SK-MEL-5 (cell line): Measurements from ENCODE around the gene STPG4. TPM values are rescaled to one million over a fixed set of nuclear protein-coding genes. Genes with fewer than 3 reads are reported as not detected.
A peak's percentile ranks its signal among the peaks of the same experiment; 100 is the strongest.

ENCODE experiments used
- DNase-seq: peaks from one replicate; pipeline ENCODE4 v3.0.0-alpha.2; 2016; ENCODE audit warnings: low read depth, low spot score
- in situ Hi-C: cut with HindIII; loops from 2 replicates; pipeline ENCODE4 v1.10.0; 2016; ENCODE audit warnings: low sequenced_read_pairs, high pct_unique_total_duplicates, low pct_unique_long_range_greater_than_20kb
- total RNA-seq: library from RNA; depleted of rRNA; stranded (reverse); fragments of >200 nt; shearing (Covaris generic); gene quantifications from 2 replicates; pipeline ENCODE4 v1.2.3, GENCODE V29; 2014

Gene STPG4
- total RNA-seq, 1 experiment from 2014 or later = 0.26 TPM

DNA sequence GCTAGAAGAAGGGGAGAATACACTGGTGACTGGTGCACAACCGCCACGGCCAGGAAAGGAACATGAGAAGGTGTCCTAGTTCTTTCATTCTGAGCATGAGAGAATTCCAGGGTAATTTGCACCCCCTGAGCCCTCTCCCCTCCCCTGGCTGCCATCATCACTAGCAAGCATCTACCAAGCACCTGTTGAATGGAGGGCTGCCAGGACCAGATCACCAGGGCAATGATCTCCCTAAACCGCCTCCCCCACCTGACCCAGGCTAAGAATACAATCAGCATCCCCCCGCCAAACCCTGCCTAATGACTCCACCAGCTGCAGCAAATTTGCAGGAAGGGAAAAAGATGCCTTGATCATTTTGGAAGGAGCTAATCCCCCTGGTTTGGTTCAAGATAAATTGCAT is 100.2 kb downstream of the STPG4 start:
- in situ Hi-C loops = no loop called here
- no peak for DNase-seq

DNA sequence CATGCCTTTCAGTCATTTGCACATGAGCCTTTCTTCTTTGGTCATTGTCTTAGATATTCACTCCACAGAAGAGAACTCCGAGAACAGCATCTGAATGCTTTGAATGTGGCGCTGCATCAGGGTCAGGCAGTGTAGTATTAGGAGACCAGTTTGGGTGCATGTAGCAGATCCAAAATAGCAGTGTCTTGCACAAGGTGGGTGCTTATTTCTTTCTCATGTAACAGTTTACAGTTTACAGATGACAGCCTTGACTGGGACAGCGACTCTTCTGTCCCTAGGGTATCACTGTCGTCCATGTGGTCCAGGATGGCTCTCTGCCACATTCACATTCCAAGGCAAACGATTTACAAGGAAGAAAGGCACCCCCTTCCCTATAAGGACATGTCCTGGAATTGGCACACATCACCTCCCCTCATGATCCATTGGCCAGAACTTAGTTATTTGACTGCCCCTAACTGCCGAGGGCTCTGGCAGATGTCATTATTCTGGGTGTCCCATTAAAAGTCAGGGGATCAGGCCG is 101.0 kb downstream of the STPG4 start:
- in situ Hi-C loops = no loop called here
- no peak for DNase-seq

DNA sequence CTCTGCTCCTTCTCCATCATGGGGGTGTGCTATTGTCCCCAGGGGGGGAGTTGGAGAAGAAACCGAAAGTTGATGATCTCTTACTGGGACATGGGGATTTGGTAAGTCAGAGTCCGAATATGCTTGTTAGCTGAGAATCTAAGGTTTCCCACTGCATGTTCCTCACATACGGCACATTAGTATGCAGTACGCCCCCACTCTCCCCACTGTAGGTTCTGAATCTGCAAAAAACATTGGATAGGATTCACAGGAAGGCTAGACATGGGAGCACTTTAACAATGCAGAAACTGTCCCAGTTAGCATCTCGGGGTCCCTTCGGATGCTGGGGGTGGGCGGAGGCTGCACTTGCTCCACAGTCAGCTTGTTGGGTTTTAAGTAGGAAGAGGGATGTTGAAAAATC is 102.3 kb downstream of the STPG4 start:
- DNase-seq = no peak
- in situ Hi-C loops = no loop called here

DNA sequence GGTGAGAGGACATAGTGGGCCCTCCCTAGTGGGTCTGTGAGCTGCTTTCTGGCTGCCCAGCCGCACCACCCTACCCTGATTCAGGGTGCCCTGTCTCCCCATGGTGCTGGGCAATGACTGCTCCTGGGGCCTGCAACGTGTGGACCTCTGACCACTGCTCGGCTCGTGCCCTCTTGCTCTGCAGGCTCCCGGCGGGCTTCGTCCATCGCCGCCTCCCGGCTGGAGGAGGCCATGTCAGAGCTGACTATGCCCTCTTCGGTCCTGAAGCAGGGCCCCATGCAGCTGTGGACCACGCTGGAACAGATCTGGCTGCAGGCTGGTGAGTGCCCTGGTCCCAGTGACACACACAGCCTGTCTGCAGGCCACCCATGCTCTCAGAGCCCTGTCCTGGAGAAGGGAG is 103.5 kb downstream of the STPG4 start:
- in situ Hi-C loops = no loop called here
- no peak for DNase-seq

- no peak for DNase-seq
- in situ Hi-C loops = no loop called here
These were observed 104.3 kb downstream of the STPG4 start for GRCh38 chr2:47050762-47051161.

GRCh38 chr2:47050021-47050760 is 104.9 kb downstream of the STPG4 start:
- in situ Hi-C loops = no loop called here
- DNase-seq = no peak

DNA sequence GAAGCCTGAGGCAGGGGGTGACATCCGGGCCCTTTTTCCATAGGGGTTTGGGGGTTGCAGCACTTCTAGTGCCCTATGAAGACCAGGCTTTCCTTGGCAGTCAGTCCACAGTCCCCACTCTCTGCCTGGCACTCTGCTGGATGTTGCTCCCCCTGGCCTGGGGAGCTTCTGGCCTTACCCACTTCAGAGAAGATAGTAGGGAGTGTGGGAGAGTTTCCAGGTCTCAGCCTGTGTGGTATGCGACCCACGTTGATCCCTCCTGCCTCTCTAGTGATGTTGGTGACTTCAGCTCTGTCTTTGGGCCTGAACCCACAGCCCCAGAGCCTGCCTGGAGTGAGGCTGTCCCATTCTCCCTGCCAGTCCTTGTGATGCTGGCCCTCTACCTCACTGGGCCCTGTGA is 105.6 kb downstream of the STPG4 start:
- DNase-seq = no peak
- in situ Hi-C loops = no loop called here

DNA sequence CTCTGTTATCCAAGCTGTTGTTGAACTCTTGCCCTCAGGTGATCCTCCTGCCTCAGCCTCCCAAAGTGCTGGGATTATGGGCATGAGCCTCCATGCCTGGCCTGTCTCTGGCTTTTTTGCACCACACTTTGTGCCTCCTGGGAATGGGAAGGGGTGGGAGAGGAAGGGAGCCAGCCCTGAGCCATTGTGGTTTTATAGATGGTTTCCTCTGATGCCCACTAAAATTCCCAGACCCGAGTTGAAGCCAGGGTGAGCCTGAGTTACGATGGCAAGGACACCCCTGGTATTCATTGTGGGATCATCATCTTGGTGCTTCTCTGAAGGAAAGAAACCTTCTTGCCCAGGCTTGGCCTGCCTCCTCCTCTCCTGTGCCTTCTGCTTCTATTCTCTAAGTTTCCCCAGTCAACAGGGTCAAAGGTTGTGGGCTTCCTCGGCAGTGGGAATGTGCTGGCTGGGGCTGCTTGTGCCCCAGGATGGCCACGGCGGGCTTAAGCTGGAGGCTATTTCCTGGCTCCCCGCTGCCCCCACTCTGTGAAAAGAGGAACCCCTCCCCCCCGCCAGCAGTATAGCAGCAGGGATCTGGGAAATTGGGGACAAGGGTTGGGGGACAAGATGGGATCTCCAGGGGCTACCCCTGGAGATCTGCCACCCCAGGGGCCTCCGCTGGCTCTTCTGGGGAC is 106.2 kb downstream of the STPG4 start:
- in situ Hi-C loops = no loop called here

DNA sequence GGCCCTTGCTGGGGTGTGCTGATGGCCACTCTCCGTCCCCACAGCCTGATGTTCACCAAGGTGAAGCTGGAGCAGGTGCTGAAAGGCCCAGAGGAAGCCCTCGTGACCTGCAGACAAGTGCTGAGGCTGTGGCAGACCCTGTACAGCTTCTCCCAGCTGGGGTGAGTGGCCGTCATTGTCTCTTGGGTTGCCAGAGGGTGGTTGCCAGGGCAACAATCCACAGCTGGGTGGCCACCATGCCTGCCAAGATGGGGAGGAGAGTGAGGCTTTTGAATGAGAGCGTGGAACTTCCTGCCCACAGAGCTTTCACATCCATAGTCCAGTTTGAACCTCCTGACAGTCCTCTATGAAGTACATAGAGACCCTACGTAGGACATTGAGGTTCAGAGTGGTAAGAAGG is 108.8 kb downstream of the STPG4 start:
- no peak for DNase-seq
- in situ Hi-C loops = no loop called here

More for the DNA sequence above, 106.2 kb downstream of the STPG4 start:
- DNase-seq = no peak

DNA sequence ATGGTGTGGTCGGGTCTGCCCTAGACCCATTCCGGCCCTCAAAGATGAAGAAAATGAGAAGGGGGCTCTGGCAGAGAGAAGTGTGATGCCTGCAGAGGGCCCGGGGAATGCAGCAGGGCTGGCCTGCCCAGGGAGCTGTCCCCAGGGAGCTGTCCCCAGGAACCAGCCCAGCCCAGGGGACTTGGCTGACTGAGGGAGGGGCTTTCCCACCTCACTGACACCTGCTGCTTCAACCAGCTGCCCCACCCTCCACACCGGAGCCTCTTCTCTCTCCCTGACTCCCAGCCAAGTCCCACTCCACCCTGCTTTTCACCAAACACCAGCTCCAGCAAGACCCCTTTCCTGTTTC is 111.2 kb downstream of the STPG4 start:
- DNase-seq = no peak
- in situ Hi-C loops = no loop called here

GRCh38 chr2:47043142-47043890 is 111.8 kb downstream of the STPG4 start:
- in situ Hi-C loops = no loop called here
- DNase-seq = peak; percentile 74

DNA sequence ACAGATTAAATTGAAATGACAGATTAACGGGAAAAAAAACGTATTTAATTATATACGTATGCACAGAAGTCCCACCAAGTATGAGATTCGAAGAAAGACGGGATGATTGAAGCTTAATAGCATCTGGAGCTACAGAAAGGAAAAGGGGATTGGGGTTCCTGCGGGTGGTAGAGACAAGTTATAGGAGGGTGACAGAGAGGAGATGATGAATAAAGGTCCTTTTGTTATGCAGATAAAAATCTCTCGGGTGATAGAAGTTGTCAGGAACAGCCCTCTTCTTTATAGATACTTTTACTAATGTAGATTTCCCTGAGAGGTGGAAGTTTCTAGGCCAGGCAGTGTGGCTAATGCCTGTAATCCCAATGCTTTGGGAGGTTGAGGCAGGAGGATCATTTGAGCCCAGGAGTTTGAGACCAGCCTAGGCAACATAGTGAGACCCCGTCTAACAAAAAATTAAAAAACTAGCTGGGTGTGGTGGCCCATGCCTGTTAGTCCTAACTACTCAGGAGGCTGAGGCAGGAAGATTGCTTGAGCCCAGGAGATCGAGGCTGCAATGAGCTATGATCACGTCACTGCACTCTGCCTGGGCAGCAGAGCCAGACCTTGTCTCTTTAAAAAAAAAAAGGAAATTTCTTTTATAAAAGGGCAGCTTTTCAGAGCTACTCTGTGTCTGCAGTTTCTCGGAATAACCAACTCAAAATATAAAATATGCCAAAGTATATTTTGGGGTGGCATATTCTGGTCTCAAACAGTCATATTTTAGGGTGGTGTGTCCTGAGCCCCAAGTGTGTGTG is 113.0 kb downstream of the STPG4 start:
- in situ Hi-C loops = no loop called here
- no peak for DNase-seq

DNA sequence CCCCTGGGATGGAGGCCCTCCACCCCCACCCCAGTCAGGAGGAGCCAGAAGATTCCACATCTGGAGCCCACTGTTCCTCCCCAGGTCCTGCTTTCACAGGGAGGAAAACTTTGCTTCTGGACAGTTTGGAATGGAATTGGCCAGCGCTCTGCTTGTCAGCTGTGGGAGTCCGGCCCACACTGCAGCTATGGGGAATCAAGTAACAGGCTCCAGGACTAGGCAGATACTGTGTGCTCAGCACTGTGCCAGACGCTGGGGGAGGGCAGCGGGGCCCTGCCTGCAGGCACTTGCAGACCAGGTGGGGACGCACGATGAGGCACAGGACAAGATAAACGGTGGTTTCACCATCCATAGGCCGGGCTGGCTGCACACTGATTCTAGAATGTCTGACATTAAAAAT is 114.0 kb downstream of the STPG4 start:
- no peak for DNase-seq
- in situ Hi-C loops = no loop called here

- DNase-seq = no peak
- in situ Hi-C loops = no loop called here
These were observed 114.5 kb downstream of the STPG4 start for GRCh38 chr2:47040651-47041050.

DNA sequence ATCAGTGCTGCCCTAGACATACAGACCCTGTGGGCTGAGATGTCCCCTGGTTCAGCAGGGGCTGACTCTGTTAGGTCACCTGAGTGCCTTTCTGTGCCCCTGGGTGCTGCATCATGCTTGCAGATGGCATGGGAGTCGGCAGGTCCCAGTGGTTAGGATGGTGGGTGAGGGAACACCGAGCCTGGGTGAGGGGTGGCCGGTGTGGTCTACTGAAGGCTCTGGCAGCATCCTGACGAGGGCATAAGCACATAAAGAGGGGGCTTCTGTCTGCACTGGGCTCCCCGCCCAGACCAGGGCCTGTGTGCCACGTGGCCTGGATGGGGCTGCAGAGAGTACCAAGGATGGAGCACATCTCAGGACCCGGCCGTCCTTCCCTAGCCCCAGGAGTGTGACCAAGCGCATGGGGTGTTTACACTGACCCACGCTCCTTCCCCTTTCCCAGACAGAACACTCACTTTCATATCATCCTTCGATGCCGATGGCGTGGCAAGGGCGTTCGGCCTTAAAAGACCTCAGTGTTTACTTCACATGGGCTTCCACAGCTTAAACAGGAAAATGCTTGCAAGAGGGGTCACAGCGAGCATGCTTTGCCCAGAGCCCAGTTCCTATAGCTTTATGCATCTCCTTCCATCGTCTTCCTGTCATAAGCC is 115.1 kb downstream of the STPG4 start:
- DNase-seq = no peak
- in situ Hi-C loops = no loop called here

DNA sequence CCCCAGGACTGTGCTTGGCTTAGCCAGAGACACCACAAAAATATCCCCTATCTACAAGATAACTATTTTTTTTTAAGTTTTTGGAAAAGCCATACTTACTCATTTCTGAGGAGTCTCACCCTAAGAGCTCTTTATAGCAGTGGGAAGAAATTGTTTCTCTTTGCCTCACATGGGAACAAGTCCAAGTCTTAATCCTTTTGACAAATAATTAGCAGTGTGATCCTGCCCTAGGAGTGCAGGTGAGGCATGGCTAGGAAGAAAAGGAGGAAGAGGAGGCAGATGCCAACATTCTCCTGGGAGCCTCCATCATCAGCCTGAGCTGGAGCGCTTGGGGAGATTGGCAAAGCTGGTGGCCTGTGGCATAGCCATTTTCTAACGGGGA is 115.6 kb downstream of the STPG4 start:
- DNase-seq = no peak
- in situ Hi-C loops = no loop called here

DNA sequence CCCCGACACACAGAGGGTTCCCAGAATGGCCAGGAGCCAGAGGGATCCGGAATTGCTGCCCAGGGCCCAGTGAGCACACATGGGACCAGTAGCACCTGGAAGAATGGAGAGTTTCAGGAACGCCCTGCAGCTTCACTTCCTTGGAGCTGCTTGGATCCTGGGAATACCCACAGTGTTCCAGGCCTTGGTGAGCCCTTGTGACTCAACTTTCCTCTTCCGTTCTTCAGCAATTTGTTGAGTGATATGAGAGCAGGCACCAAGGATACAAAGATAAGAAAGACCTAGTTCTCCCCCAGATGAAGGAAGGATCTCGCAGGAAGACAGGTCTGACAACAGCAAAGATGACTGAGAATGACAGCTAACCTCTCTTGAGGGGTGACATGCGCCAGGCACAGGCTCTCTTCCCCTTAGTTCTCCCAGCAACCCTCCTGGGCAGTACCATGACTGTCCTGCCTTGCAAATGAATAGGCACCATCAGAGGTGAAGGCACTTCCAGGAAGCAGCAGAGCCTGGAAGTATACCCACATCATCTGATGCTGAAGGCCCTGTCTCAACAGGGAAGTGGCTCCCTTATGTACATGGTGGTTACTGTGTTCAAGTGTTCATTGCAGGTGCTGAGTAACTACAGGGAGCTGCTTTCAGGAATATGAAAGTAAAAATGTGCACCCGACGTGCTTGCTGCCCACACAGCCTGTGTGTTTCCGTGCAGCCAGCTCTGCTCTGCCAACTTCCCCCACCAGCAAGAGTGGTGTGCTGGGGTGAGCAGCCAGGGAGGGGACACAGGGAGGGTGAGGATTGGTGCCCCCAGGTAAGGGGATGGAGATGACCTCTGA is 116.2 kb downstream of the STPG4 start:
- DNase-seq = no peak
- in situ Hi-C loops = no loop called here
